Fibroblast of lung (primary cell): ENCODE results near the gene WSCD1.

Experiments
- EZH2 ChIP-seq: IDR thresholded peaks from 2 replicates; pipeline ENCODE4 v1.5.1; 2012; ENCODE audit warnings: low read length, control low read depth, mild to moderate bottlenecking; ENCODE audit errors: missing control alignments
- TF ChIP-seq, protein P1 (sequence below), 2 donors: IDR thresholded peaks in 1 of 2; conservative IDR thresholded peaks in 1 of 2; 1 replicate in 1 of 2; 2 replicates in 1 of 2; pipeline ENCODE4 v1.5.1; 2011 to 2012; ENCODE audit warnings: low read length in 2 of 2, control low read depth in 1 of 2, inconsistent platforms in 1 of 2, low read depth in 1 of 2, mild to moderate bottlenecking in 1 of 2

- TF ChIP-seq, protein P1, sequence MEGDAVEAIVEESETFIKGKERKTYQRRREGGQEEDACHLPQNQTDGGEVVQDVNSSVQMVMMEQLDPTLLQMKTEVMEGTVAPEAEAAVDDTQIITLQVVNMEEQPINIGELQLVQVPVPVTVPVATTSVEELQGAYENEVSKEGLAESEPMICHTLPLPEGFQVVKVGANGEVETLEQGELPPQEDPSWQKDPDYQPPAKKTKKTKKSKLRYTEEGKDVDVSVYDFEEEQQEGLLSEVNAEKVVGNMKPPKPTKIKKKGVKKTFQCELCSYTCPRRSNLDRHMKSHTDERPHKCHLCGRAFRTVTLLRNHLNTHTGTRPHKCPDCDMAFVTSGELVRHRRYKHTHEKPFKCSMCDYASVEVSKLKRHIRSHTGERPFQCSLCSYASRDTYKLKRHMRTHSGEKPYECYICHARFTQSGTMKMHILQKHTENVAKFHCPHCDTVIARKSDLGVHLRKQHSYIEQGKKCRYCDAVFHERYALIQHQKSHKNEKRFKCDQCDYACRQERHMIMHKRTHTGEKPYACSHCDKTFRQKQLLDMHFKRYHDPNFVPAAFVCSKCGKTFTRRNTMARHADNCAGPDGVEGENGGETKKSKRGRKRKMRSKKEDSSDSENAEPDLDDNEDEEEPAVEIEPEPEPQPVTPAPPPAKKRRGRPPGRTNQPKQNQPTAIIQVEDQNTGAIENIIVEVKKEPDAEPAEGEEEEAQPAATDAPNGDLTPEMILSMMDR (conservative IDR thresholded peaks at IDR 0.05 in 1 of 2, IDR thresholded peaks at IDR 0.05 in 1 of 2; ENCODE audit: low read depth in 1 of 2, low read length in 2 of 2): no peak
- no peak for TF ChIP-seq EZH2
Observed at GRCh38 chr17:6100891-6101500, 30.8 kb downstream of the WSCD1 start.
